HG02938 (cell line): ENCODE data around the gene CCDC74A.
"Not testable (repeated sequence)": the region's sequence is repeated elsewhere in the genome, so short reads cannot be mapped to it uniquely, and the experiment has no call there.

ENCODE experiments used
- ATAC-seq: cut with Tn5 transposase; IDR thresholded peaks from one replicate; pipeline ENCODE4 v1.9.1; 2021; ENCODE audit warnings: mild to moderate bottlenecking, moderate library complexity; ENCODE audit not compliant: unreplicated experiment

Gene CCDC74A

GRCh38 chr2:131527131-131528001 is at the start of gene CCDC74A:
Gene CCDC74A, plus strand, starts transcription at chr2:131527888. Its CDS starts 83 bp downstream, at chr2:131527971.
- peak; percentile 72 for ATAC-seq

GRCh38 chr2:131478074-131478849 is 49.4 kb upstream of the CCDC74A start:
- ATAC-seq, result not testable (repeated sequence)

GRCh38 chr2:131478850-131479461 is 48.7 kb upstream of the CCDC74A start:
- ATAC-seq, result not testable (repeated sequence)

- not testable (repeated sequence) for ATAC-seq
These were observed 47.3 kb upstream of the CCDC74A start for GRCh38 chr2:131480351-131480750.

- ATAC-seq, result not testable (repeated sequence)
These were observed 45.1 kb upstream of the CCDC74A start for GRCh38 chr2:131482506-131483155.

- not testable (repeated sequence) for ATAC-seq
These were observed 43.5 kb upstream of the CCDC74A start for GRCh38 chr2:131483981-131484820.

GRCh38 chr2:131484906-131485460 is 42.7 kb upstream of the CCDC74A start:
- ATAC-seq, result not testable (repeated sequence)

GRCh38 chr2:131486201-131486902 is 41.3 kb upstream of the CCDC74A start:
- not testable (repeated sequence) for ATAC-seq

GRCh38 chr2:131488306-131489205 is 39.1 kb upstream of the CCDC74A start:
- ATAC-seq, result no peak

- ATAC-seq, result not testable (repeated sequence)
These were observed 36.8 kb upstream of the CCDC74A start for GRCh38 chr2:131490616-131491468.

- peak; percentile 3 for ATAC-seq
These were observed 36.2 kb upstream of the CCDC74A start for GRCh38 chr2:131491469-131491836.

GRCh38 chr2:131492015-131492417 is 35.7 kb upstream of the CCDC74A start, which contains the start of gene MZT2A:
Gene MZT2A, minus strand, starts transcription at chr2:131492397. Its CDS starts 21 bp downstream, at chr2:131492376.
- ATAC-seq, result not testable (repeated sequence)

GRCh38 chr2:131492418-131493198 is 35.1 kb upstream of the CCDC74A start:
- ATAC-seq, result peak; percentile 70

GRCh38 chr2:131493199-131493968 is 34.3 kb upstream of the CCDC74A start:
- ATAC-seq, result peak; percentile 14

GRCh38 chr2:131495506-131495905 is 32.2 kb upstream of the CCDC74A start:
- not testable (repeated sequence) for ATAC-seq
